ENCODE results near the gene GPATCH4. TPM values are rescaled to one million over a fixed set of nuclear protein-coding genes. Genes with fewer than 3 reads are reported as not detected.

GPATCH4 gene
- total RNA-seq, 1 experiment from 2014 or later: 71.7 TPM

DNA sequence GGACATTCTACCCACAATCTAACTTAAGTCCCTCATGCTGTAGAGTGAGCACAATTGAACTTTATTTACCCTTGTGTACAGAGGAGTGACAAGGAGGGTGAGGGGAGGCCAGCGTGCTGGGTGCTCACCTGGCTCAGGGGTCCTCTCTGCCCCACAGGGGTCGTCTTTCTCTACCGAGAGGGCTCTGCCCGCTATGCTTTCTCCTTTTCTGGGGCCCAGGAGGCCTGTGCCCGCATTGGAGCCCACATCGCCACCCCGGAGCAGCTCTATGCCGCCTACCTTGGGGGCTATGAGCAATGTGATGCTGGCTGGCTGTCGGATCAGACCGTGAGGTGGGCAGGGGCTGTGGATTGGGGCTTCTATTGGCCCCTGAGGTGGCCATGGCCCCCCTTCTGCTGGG lies 46.1 kb upstream of the GPATCH4 start:
- H3K27ac Mint-ChIP-seq: no peak overlapping the region
- Histone ChIP-seq H3K27me3 (ENCODE audit: insufficient read depth, low read length) (peaks cover 4% of the 10 kb centered on the region; the same call in 1 of the 2 replicates), H3K18ac (ENCODE audit: insufficient read length, low read depth, low read length) (no peak overlapping the region), H3K4ac (ENCODE audit: low read depth, low read length) (no peak overlapping the region), H3T11ph (ENCODE audit: low read length) (no peak overlapping the region), H2BK20ac (ENCODE audit: low read depth, low read length, poor library complexity, severe bottlenecking) (no peak overlapping the region), H2BK12ac (ENCODE audit: insufficient read length, low read depth, low read length) (no peak overlapping the region), H2BK5ac (ENCODE audit: insufficient read length, low read length) (no peak overlapping the region), H3K23me2 (ENCODE audit: insufficient read length, low read depth, low read length, poor library complexity, severe bottlenecking) (peaks cover 2% of the 10 kb centered on the region), H2BK15ac (ENCODE audit: low read depth, low read length) (no peak overlapping the region), H3K79me2 (ENCODE audit: insufficient read depth, low read length) (no peaks in the 10 kb centered on the region), H4K20me1 (ENCODE audit: control insufficient read depth, insufficient read depth, insufficient read length) (no peaks in the 10 kb centered on the region), H2AFZ (ENCODE audit: low read length) (no peak overlapping the region), H3K9ac (ENCODE audit: extremely low read depth, insufficient read length, low read length) (no peak overlapping the region), H3K23ac (ENCODE audit: insufficient read length, low read depth, low read length) (no peak overlapping the region), H2BK120ac (ENCODE audit: low read depth, low read length, poor library complexity, severe bottlenecking) (no peak overlapping the region), H3K14ac (ENCODE audit: insufficient read depth, low read length) (no peak overlapping the region), H4K91ac (ENCODE audit: insufficient read length, low read depth, low read length) (no peak overlapping the region), H4K8ac (replicated peaks; ENCODE audit: insufficient read length, low read depth, low read length) (no peak overlapping the region), H2AK5ac (ENCODE audit: insufficient read length, low read length) (no peak overlapping the region), H4K5ac (ENCODE audit: insufficient read length, low read depth, low read length) (no peak overlapping the region), H3K9me3 (ENCODE audit: control insufficient read depth, low read depth, low read length) (no peaks in the 10 kb centered on the region), H3K79me1 (ENCODE audit: insufficient read depth, low read depth, low read length, poor library complexity, severe bottlenecking) (no peaks in the 10 kb centered on the region), H3K4me1 (ENCODE audit: insufficient read depth, low read length) (no peaks in the 10 kb centered on the region; the same call in 1 of the 2 replicates), H3K56ac (ENCODE audit: insufficient read length, low read depth, low read length) (no peak overlapping the region), H3K4me2 (ENCODE audit: insufficient read depth, insufficient read length, low read length) (no peak overlapping the region), H3K27ac (ENCODE audit: insufficient read length, low read depth, low read length) (no peak overlapping the region)
- H3K4me3 Mint-ChIP-seq: no peak overlapping the region
- TF ChIP-seq, protein P1, sequence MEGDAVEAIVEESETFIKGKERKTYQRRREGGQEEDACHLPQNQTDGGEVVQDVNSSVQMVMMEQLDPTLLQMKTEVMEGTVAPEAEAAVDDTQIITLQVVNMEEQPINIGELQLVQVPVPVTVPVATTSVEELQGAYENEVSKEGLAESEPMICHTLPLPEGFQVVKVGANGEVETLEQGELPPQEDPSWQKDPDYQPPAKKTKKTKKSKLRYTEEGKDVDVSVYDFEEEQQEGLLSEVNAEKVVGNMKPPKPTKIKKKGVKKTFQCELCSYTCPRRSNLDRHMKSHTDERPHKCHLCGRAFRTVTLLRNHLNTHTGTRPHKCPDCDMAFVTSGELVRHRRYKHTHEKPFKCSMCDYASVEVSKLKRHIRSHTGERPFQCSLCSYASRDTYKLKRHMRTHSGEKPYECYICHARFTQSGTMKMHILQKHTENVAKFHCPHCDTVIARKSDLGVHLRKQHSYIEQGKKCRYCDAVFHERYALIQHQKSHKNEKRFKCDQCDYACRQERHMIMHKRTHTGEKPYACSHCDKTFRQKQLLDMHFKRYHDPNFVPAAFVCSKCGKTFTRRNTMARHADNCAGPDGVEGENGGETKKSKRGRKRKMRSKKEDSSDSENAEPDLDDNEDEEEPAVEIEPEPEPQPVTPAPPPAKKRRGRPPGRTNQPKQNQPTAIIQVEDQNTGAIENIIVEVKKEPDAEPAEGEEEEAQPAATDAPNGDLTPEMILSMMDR (conservative IDR thresholded peaks at IDR 0.05): no peak
- H3K27me3 Mint-ChIP-seq (ENCODE audit: low read depth): peaks cover 94% of the 10 kb centered on the region
- no CpG with 5 or more reads among the region's 10 CpGs for WGBS (ENCODE audit: extremely low coverage, insufficient read length, low lambda C conversion rate)
- peaks cover 14 to 17% of the 10 kb centered on the region in 2 experiments for H3K4me1 Mint-ChIP-seq
- no peaks in the 10 kb centered on the region for H3K36me3 Mint-ChIP-seq (ENCODE audit: insufficient read depth in 1 of 3, low read depth in 3 of 3)
- no peak for DNase-seq
- H3K9me3 Mint-ChIP-seq: no peaks in the 10 kb centered on the region; a peak in 1 of 5 replicates
